Sigmoid colon (tissue), 3 donors: ENCODE results near the gene RTN4.

ENCODE experiments used
- POLR2A ChIP-seq, 2 donors: fragments of 450-650 bp; IDR thresholded peaks; one replicate each; pipeline ENCODE4 v1.6.1; 2016; ENCODE audit warnings: antibody characterized with exemption in 2 of 2, mild to moderate bottlenecking in 2 of 2, moderate library complexity in 2 of 2
- TF ChIP-seq, protein P1 (sequence below), 4 experiments: fragments of 450-650 bp in 3 of 4; fragments of 200-600 bp in 1 of 4; IDR thresholded peaks; one replicate each; pipeline ENCODE4 v1.5.1; 2016 to 2019; ENCODE audit warnings: antibody characterized with exemption in 4 of 4, mild to moderate bottlenecking in 3 of 4, moderate library complexity in 2 of 4

DNA sequence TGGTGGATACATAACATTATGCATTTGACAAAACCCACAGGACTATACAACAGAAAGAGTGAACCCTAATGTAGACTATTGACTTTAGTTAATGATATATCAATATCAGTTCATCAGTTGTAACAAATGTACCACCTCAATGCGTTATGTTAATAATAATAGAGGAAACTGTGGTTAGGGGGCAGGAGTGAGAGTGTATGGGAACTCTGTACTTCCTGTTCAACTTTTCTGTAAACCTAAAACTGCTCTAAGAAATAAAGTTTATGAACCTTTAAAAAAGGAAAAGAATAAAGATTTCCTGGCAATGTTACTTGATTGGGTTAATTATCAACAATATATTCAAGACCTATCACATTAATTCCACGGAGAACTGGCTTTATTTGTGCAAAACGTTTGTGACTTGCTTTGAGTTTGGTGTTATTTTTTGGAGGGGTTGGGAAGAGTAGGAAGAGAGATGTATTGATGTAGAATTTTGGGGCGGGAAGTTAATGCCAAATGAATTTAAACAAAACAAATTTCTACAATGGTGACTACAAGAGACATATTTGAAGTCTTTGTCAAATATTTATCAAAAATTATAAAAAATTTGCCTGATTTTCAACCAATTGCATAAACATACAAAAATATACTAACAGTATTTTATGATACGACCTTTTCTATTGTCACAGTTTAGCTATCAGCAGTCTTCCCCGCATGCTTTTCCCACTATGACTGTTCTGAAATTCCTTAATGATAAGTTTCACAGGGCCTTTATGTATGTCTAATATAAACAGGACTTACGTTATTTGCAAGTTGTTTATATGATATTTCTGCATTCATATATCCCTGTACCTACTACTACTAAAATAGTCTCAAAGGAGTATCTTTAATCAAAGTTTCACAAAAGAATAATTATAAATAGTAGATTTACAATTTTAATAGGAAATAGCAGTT lies 2.1 kb upstream of the RTN4 start:
- TF ChIP-seq, protein P1, sequence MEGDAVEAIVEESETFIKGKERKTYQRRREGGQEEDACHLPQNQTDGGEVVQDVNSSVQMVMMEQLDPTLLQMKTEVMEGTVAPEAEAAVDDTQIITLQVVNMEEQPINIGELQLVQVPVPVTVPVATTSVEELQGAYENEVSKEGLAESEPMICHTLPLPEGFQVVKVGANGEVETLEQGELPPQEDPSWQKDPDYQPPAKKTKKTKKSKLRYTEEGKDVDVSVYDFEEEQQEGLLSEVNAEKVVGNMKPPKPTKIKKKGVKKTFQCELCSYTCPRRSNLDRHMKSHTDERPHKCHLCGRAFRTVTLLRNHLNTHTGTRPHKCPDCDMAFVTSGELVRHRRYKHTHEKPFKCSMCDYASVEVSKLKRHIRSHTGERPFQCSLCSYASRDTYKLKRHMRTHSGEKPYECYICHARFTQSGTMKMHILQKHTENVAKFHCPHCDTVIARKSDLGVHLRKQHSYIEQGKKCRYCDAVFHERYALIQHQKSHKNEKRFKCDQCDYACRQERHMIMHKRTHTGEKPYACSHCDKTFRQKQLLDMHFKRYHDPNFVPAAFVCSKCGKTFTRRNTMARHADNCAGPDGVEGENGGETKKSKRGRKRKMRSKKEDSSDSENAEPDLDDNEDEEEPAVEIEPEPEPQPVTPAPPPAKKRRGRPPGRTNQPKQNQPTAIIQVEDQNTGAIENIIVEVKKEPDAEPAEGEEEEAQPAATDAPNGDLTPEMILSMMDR (IDR thresholded peaks at IDR 0.05): no peak
- no peak for TF ChIP-seq POLR2A (IDR thresholded peaks at IDR 0.05)
